ENCODE measurements around the gene C12orf76.
"Not testable (repeated sequence)": the region's sequence is repeated elsewhere in the genome, so short reads cannot be mapped to it uniquely, and the experiment has no call there.

C12orf76 gene

GRCh38 chr12:110074089-110074488 lies 25.8 kb upstream of the C12orf76 start:
- no peaks in the 10 kb centered on the region for H3K9me3 ChIP-seq (ENCODE audit: insufficient read depth, low read length)
- TF ChIP-seq, protein P1, sequence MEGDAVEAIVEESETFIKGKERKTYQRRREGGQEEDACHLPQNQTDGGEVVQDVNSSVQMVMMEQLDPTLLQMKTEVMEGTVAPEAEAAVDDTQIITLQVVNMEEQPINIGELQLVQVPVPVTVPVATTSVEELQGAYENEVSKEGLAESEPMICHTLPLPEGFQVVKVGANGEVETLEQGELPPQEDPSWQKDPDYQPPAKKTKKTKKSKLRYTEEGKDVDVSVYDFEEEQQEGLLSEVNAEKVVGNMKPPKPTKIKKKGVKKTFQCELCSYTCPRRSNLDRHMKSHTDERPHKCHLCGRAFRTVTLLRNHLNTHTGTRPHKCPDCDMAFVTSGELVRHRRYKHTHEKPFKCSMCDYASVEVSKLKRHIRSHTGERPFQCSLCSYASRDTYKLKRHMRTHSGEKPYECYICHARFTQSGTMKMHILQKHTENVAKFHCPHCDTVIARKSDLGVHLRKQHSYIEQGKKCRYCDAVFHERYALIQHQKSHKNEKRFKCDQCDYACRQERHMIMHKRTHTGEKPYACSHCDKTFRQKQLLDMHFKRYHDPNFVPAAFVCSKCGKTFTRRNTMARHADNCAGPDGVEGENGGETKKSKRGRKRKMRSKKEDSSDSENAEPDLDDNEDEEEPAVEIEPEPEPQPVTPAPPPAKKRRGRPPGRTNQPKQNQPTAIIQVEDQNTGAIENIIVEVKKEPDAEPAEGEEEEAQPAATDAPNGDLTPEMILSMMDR (IDR thresholded peaks at IDR 0.05; ENCODE audit: low read depth, low read length): no peak
- no peak for TF ChIP-seq EZH2phosphoT487 (IDR thresholded peaks at IDR 0.05; ENCODE audit: low read depth)
- no peaks in the 10 kb centered on the region for H3K36me3 ChIP-seq (replicated peaks; ENCODE audit: low read depth, low read length)
- no peak overlapping the region for H3K9ac ChIP-seq (ENCODE audit: low read length)
- peaks cover 6% of the 10 kb centered on the region; the same call in 1 of the 2 replicates for H3K27me3 ChIP-seq (ENCODE audit: low read depth, low read length)
- peaks cover 8% of the 10 kb centered on the region for H3K4me1 ChIP-seq (ENCODE audit: low read length)
- no peak overlapping the region for H3K4me2 ChIP-seq (ENCODE audit: low read length)
- no peak overlapping the region for H3K4me3 ChIP-seq (ENCODE audit: low read length)
- no peaks in the 10 kb centered on the region for H3K79me2 ChIP-seq (ENCODE audit: low read length)
- no peaks in the 10 kb centered on the region for H4K20me1 ChIP-seq (ENCODE audit: insufficient read depth, low read length)
- no peak overlapping the region for H2AFZ ChIP-seq (ENCODE audit: low read depth, low read length)
- H3K27ac ChIP-seq (ENCODE audit: low read length): no peak overlapping the region

DNA sequence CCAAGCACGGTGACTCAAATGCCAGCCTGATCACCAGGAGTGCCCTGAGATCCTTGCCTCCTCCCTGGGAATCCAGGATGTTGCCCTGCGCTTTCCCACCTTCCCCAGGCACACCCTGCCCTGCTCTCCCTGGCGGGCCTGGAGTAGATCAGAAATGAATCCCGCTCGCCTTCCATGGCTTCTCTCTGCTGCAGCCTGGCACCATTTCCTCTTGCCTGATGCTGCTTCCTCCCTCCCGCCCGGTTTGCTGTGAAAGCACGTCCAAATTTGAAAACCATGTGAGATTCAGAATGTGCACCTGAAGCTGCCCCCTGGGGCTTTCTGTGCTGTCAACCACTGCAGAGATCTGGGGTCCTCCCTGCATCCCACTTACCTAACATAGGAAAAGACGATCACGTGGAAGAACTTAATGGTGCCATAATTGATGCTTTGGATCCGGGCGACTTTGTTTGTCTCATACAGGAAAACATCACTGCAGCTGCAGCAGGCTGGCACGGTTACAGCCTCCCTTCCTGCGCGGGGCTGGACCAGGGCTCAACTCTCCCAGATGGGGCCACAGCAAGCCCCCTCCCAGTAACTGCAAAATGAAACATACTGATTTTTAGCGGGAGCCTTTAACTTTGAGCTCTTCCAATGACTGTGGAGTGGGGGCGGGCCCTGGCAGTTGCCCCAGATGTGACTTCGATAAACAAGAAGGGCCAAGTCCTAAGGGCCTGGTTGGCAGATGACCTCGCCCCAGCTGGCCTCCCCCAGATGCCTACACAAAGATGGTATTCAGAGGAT lies 24.9 kb upstream of the C12orf76 start:
- no peak for TF ChIP-seq EZH2phosphoT487 (IDR thresholded peaks at IDR 0.05; ENCODE audit: low read depth)
- TF ChIP-seq, protein P1 (IDR thresholded peaks at IDR 0.05; ENCODE audit: low read depth, low read length): no peak
- peaks cover 7% of the 10 kb centered on the region for H3K4me1 ChIP-seq (ENCODE audit: low read length)
- no peaks in the 10 kb centered on the region for H4K20me1 ChIP-seq (ENCODE audit: insufficient read depth, low read length)
- H2AFZ ChIP-seq (ENCODE audit: low read depth, low read length): peak overlapping the region; percentile 95
- H3K9ac ChIP-seq (ENCODE audit: low read length): no peak overlapping the region
- H3K4me3 ChIP-seq (ENCODE audit: low read length): peak overlapping the region; percentile 47; the same call in 1 of the 2 replicates
- peaks cover 6% of the 10 kb centered on the region; the same call in 1 of the 2 replicates for H3K27me3 ChIP-seq (ENCODE audit: low read depth, low read length)
- no peaks in the 10 kb centered on the region for H3K36me3 ChIP-seq (replicated peaks; ENCODE audit: low read depth, low read length)
- H3K27ac ChIP-seq (ENCODE audit: low read length): no peak overlapping the region
- peak overlapping the region; percentile 46 for H3K4me2 ChIP-seq (ENCODE audit: low read length)
- no peaks in the 10 kb centered on the region for H3K9me3 ChIP-seq (ENCODE audit: insufficient read depth, low read length)
- no peaks in the 10 kb centered on the region for H3K79me2 ChIP-seq (ENCODE audit: low read length)

DNA sequence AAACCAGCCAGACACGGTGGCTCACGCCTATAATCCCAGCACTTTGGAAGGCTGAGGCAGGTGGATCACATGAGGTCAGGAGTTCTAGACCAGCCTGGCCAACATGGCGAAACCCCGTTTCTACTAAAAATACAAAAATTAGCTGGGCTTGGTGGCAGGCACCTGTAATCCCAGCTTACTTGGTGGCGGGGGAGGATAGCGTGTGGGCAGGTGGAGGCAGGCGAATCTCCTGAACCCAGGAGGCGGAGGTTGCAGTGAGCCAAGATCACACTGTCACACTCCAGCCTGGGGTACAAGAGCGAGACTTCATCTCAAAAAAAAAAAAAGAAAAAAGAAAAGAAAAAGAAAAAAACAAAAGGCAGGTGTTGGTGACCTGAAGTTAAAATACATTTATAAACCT lies 24.3 kb upstream of the C12orf76 start:
- not testable (repeated sequence) for H3K27ac ChIP-seq (ENCODE audit: low read length)
- H3K4me3 ChIP-seq (ENCODE audit: low read length): 0 out of 2 replicates have a peak overlapping the region, but pooled peaks have one; percentile 47
- peak overlapping the region; percentile 46 for H3K4me2 ChIP-seq (ENCODE audit: low read length)

DNA sequence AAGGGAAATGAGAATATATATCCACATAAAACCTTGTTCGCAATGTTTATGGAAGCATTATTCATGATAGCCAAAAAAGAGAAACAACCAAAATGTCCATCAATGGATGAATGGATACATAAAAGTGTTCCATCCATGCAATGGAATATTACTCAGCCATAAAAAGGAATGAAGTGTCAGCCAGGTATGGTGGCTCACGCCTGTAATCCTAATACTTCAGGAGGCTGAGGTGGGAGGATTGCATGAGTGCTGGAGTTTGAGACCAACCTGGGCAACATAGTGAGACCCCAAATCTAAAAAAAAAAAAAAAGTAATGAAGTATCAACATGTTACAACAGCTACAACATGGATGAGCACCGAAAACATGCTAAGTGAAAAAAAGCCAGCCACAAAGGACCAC lies 23.6 kb upstream of the C12orf76 start:
- H3K79me2 ChIP-seq (ENCODE audit: low read length): no peaks in the 10 kb centered on the region
- no peak overlapping the region for H3K4me3 ChIP-seq (ENCODE audit: low read length)
- no peaks in the 10 kb centered on the region for H4K20me1 ChIP-seq (ENCODE audit: insufficient read depth, low read length)
- H3K27me3 ChIP-seq (ENCODE audit: low read depth, low read length): peaks cover 6% of the 10 kb centered on the region; the same call in 1 of the 2 replicates
- H2AFZ ChIP-seq (ENCODE audit: low read depth, low read length): no peak overlapping the region
- H3K27ac ChIP-seq (ENCODE audit: low read length): no peak overlapping the region
- no peak overlapping the region for H3K9ac ChIP-seq (ENCODE audit: low read length)
- no peaks in the 10 kb centered on the region for H3K36me3 ChIP-seq (replicated peaks; ENCODE audit: low read depth, low read length)
- H3K4me1 ChIP-seq (ENCODE audit: low read length): peaks cover 7% of the 10 kb centered on the region
- H3K9me3 ChIP-seq (ENCODE audit: insufficient read depth, low read length): no peaks in the 10 kb centered on the region
- TF ChIP-seq EZH2phosphoT487 (IDR thresholded peaks at IDR 0.05; ENCODE audit: low read depth): no peak
- TF ChIP-seq, protein P1 (IDR thresholded peaks at IDR 0.05; ENCODE audit: low read depth, low read length): no peak
- H3K4me2 ChIP-seq (ENCODE audit: low read length): no peak overlapping the region

More for the DNA sequence above, 24.3 kb upstream of the C12orf76 start:
- not testable (repeated sequence) for H3K27me3 ChIP-seq (ENCODE audit: low read depth, low read length); H4K20me1 ChIP-seq (ENCODE audit: insufficient read depth, low read length); H3K36me3 ChIP-seq (replicated peaks; ENCODE audit: low read depth, low read length); H3K9me3 ChIP-seq (ENCODE audit: insufficient read depth, low read length); H3K4me1 ChIP-seq (ENCODE audit: low read length); H3K9ac ChIP-seq (ENCODE audit: low read length); H3K79me2 ChIP-seq (ENCODE audit: low read length)
- peak overlapping the region; percentile 95 for H2AFZ ChIP-seq (ENCODE audit: low read depth, low read length)
